Measurements from ENCODE around the gene CNKSR1.

- TF ChIP-seq, protein P1, sequence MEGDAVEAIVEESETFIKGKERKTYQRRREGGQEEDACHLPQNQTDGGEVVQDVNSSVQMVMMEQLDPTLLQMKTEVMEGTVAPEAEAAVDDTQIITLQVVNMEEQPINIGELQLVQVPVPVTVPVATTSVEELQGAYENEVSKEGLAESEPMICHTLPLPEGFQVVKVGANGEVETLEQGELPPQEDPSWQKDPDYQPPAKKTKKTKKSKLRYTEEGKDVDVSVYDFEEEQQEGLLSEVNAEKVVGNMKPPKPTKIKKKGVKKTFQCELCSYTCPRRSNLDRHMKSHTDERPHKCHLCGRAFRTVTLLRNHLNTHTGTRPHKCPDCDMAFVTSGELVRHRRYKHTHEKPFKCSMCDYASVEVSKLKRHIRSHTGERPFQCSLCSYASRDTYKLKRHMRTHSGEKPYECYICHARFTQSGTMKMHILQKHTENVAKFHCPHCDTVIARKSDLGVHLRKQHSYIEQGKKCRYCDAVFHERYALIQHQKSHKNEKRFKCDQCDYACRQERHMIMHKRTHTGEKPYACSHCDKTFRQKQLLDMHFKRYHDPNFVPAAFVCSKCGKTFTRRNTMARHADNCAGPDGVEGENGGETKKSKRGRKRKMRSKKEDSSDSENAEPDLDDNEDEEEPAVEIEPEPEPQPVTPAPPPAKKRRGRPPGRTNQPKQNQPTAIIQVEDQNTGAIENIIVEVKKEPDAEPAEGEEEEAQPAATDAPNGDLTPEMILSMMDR (IDR thresholded peaks at IDR 0.05) = no peak
- no peak for TF ChIP-seq POLR2A (IDR thresholded peaks at IDR 0.05)
Measured at GRCh38 chr1:26129778-26130177, 47.5 kb upstream of the CNKSR1 start.
